ENCODE measurements around the gene PLCH1.

PLCH1 gene, protein sequence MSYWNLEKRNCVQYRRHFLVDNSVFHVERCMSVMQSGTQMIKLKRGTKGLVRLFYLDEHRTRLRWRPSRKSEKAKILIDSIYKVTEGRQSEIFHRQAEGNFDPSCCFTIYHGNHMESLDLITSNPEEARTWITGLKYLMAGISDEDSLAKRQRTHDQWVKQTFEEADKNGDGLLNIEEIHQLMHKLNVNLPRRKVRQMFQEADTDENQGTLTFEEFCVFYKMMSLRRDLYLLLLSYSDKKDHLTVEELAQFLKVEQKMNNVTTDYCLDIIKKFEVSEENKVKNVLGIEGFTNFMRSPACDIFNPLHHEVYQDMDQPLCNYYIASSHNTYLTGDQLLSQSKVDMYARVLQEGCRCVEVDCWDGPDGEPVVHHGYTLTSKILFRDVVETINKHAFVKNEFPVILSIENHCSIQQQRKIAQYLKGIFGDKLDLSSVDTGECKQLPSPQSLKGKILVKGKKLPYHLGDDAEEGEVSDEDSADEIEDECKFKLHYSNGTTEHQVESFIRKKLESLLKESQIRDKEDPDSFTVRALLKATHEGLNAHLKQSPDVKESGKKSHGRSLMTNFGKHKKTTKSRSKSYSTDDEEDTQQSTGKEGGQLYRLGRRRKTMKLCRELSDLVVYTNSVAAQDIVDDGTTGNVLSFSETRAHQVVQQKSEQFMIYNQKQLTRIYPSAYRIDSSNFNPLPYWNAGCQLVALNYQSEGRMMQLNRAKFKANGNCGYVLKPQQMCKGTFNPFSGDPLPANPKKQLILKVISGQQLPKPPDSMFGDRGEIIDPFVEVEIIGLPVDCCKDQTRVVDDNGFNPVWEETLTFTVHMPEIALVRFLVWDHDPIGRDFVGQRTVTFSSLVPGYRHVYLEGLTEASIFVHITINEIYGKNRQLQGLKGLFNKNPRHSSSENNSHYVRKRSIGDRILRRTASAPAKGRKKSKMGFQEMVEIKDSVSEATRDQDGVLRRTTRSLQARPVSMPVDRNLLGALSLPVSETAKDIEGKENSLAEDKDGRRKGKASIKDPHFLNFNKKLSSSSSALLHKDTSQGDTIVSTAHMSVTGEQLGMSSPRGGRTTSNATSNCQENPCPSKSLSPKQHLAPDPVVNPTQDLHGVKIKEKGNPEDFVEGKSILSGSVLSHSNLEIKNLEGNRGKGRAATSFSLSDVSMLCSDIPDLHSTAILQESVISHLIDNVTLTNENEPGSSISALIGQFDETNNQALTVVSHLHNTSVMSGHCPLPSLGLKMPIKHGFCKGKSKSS (N-terminal part only)

DNA sequence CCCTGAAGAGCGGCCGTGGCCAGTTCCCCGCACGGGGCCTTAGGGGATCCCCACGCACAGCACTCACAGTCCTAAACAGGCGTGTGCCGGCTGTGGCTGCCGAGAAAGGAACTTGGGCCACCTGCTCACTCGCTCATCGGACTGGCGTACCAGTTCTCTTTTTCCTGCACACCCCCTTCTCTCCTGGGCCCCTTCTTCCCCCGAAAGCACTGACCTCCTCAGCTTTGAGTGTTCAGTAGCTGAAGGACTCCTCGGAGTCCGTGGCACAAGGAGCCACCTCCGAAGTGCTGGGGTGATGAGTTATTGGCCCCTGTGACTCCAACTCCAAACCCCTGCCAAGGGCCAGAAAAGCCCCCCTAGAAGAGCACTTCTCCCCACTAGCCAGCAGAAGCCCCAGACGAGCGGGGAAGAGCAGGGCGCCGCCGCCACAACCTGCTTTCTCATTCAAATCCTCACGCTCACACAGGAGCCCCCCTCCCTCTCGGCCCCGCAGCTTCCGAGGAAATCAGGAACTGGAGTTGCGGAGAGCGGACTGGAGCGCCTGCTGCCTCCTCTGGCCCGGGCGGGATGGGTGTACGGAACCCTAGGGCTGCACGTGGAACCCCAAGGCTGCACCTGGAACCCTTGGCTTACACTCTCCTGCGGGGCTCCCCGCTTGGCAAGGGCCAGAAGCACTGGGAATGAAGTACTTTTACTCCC is at the start of gene PLCH1:
TSS of gene PLCH1 (minus strand) at position 446 of the 699 bp plus-strand sequence. CDS start 40,847 bp downstream, outside the sequence.
- DNase-seq (ENCODE audit: low read depth) = peak; percentile 69

DNA sequence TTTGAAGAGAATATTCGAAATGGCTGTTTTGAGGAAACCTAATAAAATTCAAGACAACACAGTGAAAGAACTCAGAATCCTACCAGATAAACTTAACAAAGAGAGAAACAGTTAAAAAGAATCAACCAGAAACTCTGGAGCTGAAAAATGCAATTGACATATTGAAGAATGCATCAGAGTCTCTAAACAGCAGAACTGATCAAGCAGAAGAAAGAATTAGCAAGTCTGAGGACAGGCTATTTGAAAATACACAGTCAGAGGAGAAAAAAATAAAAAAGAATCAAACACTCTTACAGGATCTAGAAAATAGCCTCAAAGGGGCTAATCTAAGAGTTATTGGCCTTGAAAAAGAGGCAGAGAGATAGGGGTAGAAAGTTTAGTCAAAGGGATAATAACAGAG is 47.7 kb upstream of the PLCH1 start:
- DNase-seq (ENCODE audit: low read depth) = no peak

DNA sequence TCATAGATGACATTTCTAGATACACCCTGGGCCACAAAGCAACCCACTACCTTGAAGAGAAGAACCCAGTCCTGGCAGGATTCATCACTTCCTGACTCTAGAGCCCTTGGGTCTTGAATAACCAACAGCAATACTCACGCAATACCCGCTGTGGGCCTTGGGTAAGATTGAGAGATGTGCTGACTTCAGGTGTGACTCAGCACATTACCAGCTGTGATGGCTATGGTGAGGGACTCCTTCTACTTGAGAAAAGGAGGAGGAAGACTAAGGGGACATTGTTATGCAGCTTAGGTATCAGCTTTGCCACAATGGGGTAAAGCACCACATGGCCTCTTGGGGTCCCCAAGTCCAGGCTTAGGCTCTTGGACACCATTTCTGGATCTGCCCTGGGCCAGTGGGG is 46.3 kb upstream of the PLCH1 start:
- DNase-seq (ENCODE audit: low read depth) = peak; percentile 36

DNA sequence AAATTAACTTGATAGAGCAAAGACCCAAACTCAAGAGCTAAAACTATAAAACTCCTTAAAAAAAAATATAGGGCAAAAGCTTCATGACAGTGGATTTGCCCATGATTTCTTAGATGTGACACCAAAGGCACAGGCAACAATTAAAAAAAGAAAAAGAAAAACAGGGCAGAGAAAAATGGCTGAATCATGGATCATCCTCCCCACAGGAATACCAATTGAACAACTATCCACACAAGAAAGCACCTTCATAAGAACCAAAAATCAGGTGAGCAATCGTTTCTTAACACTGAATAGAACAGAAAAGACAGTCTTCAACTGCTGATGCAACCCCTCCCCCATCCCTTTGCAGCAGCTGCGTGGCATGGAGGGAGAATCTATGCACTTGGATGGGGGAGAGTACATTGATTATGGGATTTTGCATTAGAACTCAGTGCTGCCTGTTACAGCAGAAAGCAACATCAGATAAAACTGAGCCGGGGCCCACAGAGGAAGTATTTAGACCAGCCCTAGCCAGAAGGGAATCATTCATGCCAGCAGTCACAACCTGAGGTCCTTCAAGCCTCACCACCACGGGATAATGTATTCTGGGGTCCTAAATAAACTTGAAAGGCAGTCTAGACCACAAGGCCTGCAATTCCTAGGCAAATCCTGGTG is 45.5 kb upstream of the PLCH1 start:
- DNase-seq (ENCODE audit: low read depth) = no peak

DNA sequence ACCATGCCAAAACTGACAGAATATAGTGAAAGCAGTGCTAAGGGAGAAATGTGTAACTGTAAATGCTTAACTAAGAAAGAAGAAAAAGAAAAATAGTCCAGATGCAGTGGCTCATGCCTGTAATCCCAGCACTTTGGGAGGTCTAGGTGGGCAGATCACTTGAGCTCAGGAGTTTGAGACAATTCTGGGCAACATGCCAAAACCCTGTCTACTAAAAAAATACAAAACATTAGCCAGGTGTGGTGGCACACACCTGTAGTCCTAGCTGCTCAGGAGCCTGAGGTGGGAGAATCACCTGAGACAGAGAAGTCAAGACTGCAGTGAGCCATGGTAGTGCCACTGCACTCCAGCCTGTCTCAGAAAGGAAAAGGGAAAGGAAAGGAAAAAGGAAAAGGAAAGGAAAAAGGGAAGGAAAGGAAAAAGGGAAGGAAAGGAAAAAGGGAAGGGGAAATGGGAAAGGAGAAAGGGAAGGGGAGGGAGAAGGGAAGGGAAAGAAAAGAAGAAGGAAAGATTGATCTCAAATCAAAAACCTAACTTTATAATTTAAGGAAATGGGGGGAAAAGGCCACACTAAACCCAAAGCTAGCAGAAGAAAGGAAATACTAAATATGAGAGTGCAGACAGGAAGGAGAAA is 40.9 kb upstream of the PLCH1 start:
- no peak for DNase-seq (ENCODE audit: low read depth)

DNA sequence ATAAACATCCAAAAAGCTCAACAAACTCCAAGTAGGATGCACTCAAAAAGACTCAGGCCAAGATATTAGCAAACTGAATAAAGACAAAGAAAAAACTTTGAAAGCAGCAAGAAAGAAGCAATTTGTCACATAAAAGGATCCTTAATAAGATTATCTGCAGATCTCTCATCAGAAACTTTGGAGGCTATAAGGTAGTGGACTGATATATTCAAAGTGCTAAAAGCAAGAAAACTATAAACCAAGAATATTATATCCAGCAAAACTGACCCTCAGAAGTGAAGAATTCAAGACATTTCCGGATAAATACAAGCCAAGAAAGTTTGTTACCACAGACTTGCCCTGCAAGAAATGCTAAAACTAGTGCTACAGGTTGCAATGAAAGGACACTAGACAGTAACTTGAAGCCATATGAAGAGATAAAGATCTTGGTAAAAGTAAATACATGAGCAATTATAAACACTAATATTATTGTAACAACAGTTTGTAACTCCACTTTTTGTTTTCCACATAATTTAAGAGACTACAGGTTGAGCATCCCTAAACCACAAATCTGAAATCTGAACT is 37.6 kb upstream of the PLCH1 start:
- no peak for DNase-seq (ENCODE audit: low read depth)

DNA sequence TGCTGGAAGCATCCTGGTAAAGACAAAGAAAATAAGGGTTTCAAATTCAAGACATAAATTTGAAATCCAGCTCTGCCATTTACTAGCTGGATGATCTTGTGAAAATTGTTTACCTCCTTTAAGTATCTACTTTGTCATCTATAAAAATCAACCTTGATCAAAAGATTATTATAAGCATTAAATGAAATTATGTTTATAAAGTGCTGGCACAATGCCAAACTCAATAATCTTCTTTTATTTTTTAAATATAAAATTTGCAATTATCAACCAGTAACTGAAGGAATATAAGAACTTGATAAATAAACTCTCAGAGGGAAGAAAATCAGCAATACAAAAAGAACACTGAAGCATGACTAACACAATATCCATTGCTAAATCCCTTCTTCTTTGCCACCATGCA is 35.4 kb upstream of the PLCH1 start:
- no peak for DNase-seq (ENCODE audit: low read depth)

DNA sequence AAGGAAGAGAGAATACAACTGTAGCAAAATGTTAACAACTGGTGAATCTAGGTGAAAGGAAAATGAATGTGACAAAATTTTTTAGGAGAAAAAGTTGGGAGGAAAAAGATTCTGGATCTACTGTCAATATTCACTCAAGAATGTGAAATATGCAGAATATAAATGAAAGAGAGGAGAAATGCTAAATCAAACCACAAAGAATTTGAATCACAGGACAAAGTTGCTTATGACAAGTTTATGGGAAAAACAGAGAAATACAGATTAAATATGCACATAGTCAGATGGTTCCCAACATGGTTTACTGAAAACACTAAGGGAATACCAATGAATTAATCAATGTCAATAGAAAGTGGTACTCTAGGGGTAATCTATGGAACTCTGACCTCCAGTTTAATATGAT is 33.6 kb upstream of the PLCH1 start:
- peak; percentile 7 for DNase-seq (ENCODE audit: low read depth)

DNA sequence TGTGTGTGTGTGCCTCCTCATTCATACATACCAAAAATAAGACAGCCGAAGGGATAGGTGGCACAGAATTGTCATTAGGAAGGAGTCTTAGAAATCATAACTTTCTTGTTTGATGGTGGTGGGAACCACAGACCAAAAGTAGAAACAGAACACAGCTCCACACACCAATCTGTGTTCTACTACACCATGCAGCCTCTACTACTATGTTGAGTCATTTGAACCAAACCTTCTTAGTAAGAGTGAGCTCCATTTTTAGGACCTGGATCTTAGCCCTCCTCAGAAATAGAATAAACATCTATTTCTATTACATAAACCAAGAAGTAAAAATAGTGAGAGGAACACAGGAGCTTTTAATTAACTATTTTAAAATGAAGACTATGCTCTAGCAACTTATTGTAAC is 27.9 kb upstream of the PLCH1 start:
- no peak for DNase-seq (ENCODE audit: low read depth)

DNA sequence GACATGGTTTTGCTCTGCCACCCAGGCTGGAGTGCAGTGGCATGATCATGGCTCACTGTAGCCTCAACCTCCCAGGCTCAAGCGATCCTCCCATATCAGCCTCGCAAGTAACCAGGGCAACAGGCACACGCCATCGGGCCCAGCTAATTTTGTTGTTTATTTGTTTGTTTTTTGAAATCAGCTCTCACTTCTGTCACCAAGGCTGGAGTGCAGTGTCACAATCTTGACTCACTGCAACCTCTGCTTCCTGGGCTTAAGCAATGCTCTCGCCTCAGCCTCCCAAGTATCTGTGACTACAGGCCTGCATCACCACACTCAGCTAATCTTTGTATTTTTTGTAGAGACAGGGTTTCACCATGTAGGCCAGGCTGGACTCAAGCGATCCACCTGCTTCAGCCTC is 26.3 kb upstream of the PLCH1 start:
- DNase-seq (ENCODE audit: low read depth) = no peak

DNA sequence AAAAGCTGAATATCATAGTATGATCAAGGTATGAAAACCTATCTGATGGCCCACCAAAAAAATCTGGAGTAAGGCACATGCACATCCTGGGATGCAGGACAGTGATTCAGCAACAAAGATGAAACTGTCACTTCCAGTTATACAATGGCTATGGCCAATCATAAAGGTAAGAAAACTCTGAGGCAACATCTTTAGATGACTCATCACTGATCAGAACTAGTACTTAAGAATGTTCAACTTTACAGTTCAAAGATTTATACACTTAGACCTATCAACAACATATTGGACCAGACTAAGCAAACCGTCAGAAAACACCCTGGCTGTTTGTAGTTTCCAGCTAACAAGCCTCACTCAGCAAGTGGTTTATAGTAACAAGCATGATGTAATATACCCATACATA is 21.3 kb upstream of the PLCH1 start:
- peak; percentile 65 for DNase-seq (ENCODE audit: low read depth)

DNA sequence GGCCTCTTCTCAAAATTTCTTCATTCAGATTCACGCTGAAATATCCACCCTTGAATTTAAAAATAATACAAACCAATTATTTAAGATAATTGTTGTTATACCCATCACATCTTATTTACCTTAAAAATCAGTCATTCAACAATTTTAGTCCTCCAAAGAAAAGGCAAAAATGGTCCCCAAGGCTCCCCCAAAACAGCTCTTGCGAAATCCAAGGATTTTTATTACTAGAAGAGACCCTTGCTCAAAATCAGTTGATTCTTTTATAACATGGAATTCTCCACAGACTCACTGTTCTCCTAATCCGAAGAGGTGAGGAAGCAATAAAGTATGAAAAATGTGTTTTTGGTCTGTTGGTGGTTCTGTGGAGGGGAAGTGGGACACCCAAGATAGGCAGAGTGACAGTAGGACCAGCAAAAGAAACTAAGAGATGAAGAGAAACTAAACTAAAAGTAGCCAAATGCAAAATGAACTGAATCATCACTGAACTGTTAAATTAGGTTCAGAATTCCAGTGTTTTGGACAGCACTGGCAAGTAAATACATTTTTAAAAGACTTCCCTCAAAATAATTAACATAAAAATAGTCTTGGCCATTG is 19.1 kb upstream of the PLCH1 start:
- DNase-seq (ENCODE audit: low read depth) = no peak

DNA sequence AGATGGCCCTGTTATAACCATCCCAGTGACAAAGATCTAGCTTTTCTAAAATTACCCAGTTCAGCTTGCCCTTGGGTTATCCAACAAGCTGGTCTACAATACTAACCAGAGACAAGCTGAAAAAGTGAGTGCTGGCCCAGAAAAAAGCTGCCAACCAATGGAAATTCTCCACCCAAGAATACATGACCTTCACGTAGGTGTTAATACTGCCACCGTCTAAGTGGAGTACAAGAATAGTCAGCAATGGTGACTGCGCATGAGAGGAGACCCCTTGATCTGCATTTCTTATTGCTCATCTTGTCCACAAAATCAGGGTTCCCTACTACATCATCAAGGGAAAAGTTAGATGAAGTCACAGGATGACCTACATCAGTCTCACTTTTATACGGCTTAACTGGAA is 15.8 kb upstream of the PLCH1 start:
- DNase-seq (ENCODE audit: low read depth) = no peak

DNA sequence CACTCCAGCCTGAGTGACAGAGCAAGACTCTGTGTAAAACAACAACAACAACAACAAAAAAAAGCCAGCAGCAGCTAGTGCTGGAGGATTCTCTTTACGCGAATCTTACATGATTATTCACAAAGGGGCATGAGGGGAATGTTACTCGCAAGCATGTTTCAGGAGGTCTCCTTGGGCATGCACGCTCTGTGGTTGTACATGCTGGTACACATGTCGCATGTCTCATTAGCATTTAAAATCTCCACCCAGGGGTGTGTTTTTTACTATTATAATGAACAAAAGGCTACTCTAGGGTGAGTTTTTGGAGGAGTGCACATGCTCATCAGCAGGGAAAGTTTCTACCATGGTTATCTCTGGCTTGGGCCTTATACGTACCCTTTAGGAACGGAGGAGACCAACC is 12.7 kb upstream of the PLCH1 start:
- no peak for DNase-seq (ENCODE audit: low read depth)

DNA sequence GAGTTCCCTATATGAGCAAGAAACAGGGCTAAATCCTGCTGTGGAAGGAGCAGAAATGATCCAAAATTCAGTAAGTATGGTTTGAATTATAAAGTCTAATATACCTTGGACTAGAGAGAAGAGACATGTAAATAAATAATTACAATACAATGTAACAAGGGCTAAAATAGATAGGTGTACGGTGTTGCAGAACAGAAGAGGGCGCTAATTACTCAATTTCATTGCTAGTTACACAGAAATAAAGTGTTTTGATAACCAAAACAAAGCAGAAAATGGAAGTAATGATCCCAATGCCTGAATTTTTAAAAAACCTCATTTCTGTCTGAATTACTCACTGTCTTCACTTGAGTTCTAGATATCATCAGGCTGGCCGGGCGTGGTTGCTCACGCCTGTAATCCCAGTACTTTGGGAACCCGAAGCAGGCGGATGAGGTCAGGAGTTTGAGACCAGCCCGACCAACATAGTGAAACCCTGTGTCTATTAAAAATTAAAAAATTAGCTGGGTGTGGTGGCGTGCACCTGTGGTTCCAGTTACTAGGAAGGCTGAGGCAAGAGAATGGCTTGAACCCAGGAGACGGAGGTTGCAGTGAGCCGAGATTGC is 8.3 kb upstream of the PLCH1 start:
- DNase-seq (ENCODE audit: low read depth) = peak; percentile 62

DNA sequence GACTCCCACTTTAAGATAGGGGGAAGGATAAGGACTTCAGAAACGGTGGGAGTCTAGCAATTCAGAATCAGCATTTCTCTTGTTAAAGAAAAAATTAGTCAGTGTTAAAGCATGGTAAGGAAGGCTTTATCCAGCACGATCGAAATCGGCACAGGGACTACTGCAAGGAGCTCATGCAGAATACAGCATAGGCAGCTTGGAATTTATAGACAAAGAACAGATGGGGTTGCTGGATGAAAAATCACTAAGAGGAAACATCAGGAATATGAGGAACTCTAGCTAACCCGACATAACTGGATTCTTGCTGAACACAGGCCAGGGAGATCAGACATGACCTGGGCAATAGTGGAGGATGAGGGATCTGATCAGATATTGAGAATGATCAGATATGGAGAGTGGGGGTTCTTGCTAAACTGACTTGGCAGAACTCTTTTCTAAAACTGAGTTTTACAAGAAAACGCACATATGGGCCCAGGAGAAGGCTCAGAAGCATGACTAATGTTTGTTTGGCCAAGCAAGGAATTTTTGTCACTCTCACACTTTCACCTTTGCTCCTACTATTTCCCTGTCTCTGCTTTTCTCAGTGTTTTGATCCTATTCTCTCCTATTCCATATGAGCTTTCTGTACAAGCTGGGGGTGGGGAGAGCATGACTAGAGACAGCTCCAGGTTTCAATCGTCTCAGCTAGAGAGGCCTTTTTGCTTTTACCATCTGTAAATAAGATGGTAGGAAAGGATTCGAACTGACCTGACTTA is 3.9 kb upstream of the PLCH1 start:
- no peak for DNase-seq (ENCODE audit: low read depth)

DNA sequence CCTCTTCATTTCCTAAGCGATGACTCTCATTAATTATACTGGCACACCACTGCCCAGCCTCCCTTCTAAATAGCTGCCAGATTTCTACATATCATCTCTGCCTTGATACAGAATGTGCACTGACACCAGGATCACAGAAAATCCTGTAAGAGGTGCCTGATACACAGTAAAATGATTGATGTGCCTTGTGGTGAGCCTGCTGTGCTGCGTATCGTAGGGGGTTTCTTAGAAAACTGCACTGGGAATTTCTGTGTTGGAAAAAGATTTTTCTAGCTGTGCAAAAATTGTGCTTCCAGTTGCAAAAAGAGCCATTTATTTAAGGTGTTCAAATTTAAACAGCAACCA is 3.0 kb upstream of the PLCH1 start:
- no peak for DNase-seq (ENCODE audit: low read depth)

DNA sequence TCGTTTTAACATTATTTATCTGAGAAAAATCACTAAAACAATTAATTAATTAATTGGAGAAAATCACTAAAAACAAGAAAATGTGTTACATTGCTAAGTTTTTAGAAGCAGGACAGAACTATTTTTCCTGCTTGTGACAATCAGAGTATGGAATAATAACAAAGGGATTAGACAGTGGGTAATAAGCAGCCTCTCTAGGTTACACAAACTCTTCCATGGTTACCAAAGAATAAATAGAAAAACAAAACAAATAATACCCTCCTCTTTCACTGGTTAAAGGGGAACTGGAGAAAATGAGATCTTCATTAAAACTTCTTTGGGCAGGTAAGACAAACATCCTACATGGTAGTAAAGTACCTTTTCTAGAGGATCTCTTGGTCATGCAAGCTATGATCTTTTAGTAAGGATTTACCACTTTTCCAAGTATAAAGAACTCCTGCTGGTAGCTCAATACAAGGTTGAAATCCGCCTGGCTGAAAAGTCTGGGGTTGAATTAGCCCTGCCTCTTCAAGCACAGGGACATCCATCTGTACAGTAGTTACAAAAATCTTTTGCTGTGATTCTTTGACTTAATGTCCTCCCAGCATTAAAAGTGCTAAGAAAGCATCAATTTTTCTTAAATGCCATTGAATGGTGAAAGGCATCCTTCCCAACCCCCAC is 2.5 kb upstream of the PLCH1 start:
- no peak for DNase-seq (ENCODE audit: low read depth)

All from ELR (cell line).